GM18951 (cell line): ENCODE data around the gene HMGCS2.

ENCODE experiments used
- POLR2A ChIP-seq: IDR thresholded peaks from 4 replicates; pipeline ENCODE4 v1.6.1; 2011; ENCODE audit warnings: mild to moderate bottlenecking; ENCODE audit not compliant: insufficient read length, insufficient read depth; ENCODE audit errors: extremely low read depth
- in situ Hi-C: fragments of 300-500 bp; cut with MboI; formaldehyde crosslinking; loops from one replicate; pipeline ENCODE4 v1.12.0; 2022; ENCODE audit warnings: low sequenced_read_pairs, mixed read lengths, inconsistent platforms; ENCODE audit not compliant: unreplicated experiment

HMGCS2 gene

GRCh38 chr1:119783354-119784185 lies 14.9 kb upstream of the HMGCS2 start:
- in situ Hi-C loops, result no loop called here
- no peak for TF ChIP-seq POLR2A

- TF ChIP-seq POLR2A, result no peak
- in situ Hi-C loops, result no loop called here
Measured at GRCh38 chr1:119782631-119783325, 14.1 kb upstream of the HMGCS2 start.

GRCh38 chr1:119781434-119782210 lies 12.9 kb upstream of the HMGCS2 start:
- no peak for TF ChIP-seq POLR2A
- in situ Hi-C loops, result no loop called here

GRCh38 chr1:119779869-119780356 lies 11.2 kb upstream of the HMGCS2 start:
- TF ChIP-seq POLR2A, result no peak
- in situ Hi-C loops, result no loop called here

GRCh38 chr1:119778886-119779560 lies 10.3 kb upstream of the HMGCS2 start:
- no peak for TF ChIP-seq POLR2A
- in situ Hi-C loops, result no loop called here

GRCh38 chr1:119778359-119778758 lies 9.7 kb upstream of the HMGCS2 start:
- in situ Hi-C loops, result no loop called here
- TF ChIP-seq POLR2A, result no peak

GRCh38 chr1:119774746-119775490 lies 6.2 kb upstream of the HMGCS2 start:
- in situ Hi-C loops, result no loop called here
- no peak for TF ChIP-seq POLR2A

GRCh38 chr1:119773711-119774241 lies 5.1 kb upstream of the HMGCS2 start:
- in situ Hi-C loops, result no loop called here
- no peak for TF ChIP-seq POLR2A

GRCh38 chr1:119772298-119772697 lies 3.6 kb upstream of the HMGCS2 start:
- in situ Hi-C loops, result no loop called here
- no peak for TF ChIP-seq POLR2A

- TF ChIP-seq POLR2A, result no peak
- in situ Hi-C loops, result no loop called here
Measured at GRCh38 chr1:119771770-119772169, 3.1 kb upstream of the HMGCS2 start.

GRCh38 chr1:119771016-119771415 lies 2.3 kb upstream of the HMGCS2 start:
- in situ Hi-C loops, result no loop called here
- no peak for TF ChIP-seq POLR2A

GRCh38 chr1:119767486-119767885 lies 1.2 kb downstream of the HMGCS2 start:
- TF ChIP-seq POLR2A, result no peak
- in situ Hi-C loops, result no loop called here

GRCh38 chr1:119766374-119766794 lies 2.3 kb downstream of the HMGCS2 start:
- TF ChIP-seq POLR2A, result no peak
- in situ Hi-C loops, result no loop called here
